Right hindlimb (tissue), 1 donor: ENCODE results near the gene C1RL.

Experiments used
- DNase-seq: peaks from one replicate; pipeline ENCODE4 v3.0.0-alpha.2; 2018

Gene C1RL

DNA sequence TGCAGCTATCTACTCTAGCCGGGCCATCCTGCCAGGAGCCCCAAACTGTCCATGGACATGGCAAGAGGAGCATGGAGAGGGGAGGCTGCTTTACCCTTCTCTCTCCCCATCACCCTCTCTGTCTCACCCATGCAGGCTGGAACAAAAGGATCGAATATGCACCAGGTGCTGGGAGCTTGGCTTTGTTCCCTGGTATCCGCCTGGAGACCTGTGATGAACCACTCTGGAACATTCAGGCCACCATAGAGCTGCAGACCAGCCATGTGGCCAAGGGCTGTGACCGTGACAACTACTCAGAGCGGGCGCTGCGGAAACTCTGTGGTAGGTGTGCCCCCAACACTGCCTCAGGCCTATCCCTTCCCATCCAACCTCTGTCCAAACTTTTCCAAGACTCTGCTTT lies 27.1 kb upstream of the C1RL start:
- DNase-seq, result no peak

DNA sequence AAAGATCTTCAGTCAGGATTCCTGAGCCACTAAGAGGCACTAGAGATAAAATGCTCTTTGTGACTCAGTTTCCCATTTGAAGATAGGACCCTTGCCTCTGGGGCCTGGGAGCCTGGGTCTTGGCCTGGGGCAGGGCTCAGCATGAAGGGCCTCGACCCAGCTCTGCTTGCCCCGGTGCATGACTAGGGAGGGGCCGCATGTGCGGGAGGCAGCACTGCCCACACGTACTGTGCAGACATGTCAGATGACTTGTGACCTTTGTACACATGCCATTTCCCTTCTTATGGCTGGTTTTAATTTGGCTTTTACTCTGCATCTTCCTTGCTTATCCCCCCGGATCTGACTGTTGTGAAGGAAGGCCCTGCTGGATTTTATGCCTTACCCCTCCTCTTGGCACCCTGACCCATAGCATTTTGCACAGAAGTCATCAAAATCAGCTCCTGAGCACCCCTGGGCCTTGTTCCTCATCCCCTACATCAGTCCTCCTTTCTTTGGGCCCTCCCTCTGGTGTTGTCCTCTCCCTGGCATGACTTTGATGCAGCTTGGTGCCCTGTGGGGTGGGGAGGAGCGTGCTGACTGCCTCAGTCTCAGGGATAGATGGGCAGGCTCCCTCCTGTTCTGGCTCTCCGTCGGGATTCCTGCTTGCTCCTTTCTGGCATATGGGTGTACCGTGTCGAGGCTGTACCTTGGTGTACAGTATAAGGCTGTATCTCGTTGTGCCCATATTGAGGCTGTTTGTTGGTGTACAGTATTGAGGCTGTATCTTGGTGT lies 25.6 kb upstream of the C1RL start:
- DNase-seq, result no peak

GRCh38 chr12:7131502-7131866 lies 22.5 kb upstream of the C1RL start:
- no peak for DNase-seq

DNA sequence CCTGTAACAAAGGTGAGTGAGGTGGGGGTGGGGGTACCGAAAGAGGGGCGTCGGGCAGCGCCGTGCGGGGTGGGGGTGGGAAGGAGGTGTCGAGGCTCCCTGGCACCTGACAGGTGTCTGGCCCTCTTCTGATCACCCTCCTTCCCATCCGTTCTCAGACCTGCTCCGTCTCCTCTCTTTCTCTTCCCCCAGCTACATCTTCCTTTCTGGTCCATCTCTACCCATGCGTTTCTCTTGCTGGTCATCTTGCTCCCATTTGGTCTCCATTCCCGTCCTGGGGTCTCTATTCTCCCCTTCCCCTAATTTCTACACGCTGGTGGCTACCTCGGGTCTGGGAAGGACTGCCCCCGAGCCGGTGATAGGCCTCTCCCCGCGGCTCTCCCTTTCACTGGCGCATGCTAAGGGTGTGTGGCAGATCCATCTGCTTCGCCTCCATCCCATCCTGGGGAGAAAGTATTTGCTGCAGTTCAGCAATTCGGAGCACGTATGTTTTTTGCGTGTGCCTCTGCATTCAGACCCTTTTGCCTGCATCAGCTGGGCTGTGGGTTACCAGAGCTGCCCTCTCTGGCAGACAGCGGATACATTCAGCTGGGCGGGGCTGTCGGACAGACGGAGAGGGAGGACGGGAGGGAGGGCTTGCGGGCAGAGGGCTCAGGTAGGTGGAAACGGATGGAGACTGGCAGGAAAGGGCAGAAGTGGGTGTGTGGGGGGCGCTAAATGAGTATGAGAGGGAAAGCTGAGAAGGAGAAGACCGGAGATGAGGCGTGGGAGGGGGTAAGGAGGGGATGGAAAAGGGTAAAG lies 21.9 kb upstream of the C1RL start:
- peak; percentile 63 for DNase-seq

GRCh38 chr12:7129872-7130691 lies 21.1 kb upstream of the C1RL start, which contains the start of gene CLSTN3:
CLSTN3 (plus strand) TSS chr12:7130371; CDS start chr12:7130649, 278 bp downstream.
- DNase-seq, result peak; percentile 93

GRCh38 chr12:7129287-7129871 lies 20.4 kb upstream of the C1RL start:
- DNase-seq, result no peak

DNA sequence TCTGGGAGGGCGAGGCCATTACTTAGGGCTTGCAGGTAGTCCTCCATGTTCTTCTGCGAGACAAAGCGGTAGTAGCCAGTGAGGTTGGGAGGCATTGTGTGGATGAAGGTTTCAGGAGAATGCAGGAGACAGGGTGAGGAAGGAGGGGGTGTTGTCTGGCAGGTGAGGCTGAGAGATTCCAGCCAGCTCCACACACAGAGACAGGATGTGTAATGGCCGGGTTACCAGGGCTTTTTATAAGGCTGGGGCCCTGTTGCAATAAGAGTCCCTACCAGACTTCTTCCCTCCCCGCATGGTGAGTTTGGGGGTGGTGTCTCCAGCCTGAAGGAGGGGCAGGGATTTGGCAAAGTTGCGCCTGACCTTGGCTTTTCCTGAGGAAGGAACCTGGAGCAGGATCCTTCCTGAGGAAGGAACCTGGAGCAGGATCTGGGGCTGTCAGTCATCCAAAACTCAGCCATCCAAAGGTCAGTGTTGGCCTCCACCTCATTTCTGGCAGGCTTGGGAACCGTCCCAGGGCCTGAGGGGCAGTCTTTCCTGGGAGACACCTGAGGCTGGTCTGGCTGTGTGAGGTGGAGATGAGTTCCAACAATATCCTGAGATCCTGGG lies 19.8 kb upstream of the C1RL start, which contains the start of gene RBP5:
Gene RBP5 (minus strand): TSS at position 209 of the 606 bp plus-strand sequence. CDS start 114 bp downstream, at position 95.
- no peak for DNase-seq

GRCh38 chr12:7127916-7128626 lies 19.1 kb upstream of the C1RL start:
- no peak for DNase-seq

- no peak for DNase-seq
Measured at GRCh38 chr12:7125632-7126227, 16.7 kb upstream of the C1RL start.

- DNase-seq, result no peak
Measured at GRCh38 chr12:7123806-7124522, 14.9 kb upstream of the C1RL start.

DNA sequence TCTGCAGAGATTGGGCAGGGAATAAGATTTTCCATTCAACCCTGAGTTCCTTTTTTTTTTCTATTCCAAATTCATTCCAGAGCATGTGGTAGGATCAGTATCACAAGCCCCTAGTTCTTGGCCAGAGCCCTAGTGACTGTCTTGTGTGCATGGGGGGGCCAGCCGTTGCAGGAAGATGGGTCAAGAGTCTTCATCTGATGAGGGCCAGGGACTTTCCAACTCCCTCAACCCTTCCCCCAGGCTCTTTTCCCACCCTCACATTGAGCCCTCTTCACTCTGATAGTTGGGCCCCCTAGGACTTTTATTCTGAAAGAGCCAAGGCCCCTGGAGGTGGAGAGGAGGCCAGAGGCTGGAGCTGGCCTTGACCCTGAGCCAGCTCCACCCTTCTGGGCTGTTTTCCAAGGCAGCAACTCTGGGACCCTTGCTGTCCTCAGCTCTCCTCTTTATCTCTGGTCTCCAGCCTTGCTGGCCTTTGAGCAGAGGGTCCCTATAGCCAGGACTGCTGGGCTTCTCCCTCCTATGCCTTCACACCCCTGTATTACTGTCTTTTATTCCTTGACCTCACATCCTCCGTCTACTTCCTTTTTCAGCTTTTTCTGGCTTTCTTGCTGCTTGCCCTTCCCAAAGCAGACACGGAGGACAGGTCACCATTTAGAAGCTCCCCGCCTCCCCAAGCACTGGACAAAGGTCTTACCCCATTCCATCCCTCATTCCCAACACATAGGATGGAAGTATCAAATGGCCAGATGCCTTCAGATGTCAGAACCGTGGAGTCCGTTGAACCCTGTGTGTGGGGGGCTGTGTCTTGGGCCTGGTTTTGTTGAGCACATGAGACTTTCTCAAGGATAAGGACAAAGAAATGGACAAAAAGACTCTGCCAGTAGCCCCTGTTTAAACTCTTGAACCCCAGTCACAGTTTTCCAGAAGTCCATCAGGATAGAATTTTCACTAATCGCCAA lies 14.1 kb upstream of the C1RL start:
- DNase-seq, result peak; percentile 61

GRCh38 chr12:7121324-7121723 lies 12.3 kb upstream of the C1RL start:
- DNase-seq, result no peak

DNA sequence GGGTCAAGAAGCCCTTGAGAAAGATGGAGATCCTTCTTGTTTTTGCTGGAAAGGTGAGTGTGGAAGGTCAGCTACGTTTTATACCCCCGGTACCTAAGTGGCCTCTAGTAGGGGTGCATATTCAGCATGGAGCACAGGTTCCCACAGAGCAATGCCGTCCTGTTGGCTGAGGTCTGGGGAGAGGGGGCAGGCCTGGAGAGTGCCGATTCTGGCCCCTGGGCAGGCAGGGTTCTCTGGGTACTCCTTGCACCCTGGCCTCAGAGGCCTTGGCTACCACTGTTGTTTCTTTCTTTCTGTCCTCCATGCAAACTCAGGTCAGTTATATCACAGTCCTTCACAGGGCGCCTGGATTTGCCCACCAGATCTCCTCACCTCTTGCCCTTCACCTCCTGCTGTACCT lies 11.2 kb upstream of the C1RL start:
- DNase-seq, result no peak

- peak; percentile 16 for DNase-seq
Measured at GRCh38 chr12:7118881-7119280, 9.9 kb upstream of the C1RL start.

GRCh38 chr12:7117670-7118069 lies 8.7 kb upstream of the C1RL start:
- no peak for DNase-seq

DNA sequence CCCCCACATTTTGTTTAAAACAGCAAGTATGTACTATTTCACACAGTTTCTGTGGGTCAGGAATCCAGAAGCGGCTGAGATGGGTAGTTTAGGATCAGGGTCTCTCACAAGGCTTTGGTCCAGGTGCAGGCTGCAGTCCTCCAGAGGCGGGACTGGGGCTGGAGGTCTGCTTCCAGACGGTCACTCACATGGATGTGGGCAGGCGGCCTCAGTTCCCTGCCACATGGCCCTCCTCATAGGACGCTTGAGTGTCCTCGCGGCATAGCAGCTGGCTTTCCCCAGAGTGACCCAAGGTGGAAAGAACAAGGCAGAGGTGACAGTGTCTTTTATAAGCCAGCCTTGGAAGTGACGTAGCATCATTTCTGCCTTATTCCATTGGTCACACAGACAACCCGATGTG lies 7.9 kb upstream of the C1RL start:
- no peak for DNase-seq

- DNase-seq, result no peak
Measured at GRCh38 chr12:7116196-7116595, 7.2 kb upstream of the C1RL start.

DNA sequence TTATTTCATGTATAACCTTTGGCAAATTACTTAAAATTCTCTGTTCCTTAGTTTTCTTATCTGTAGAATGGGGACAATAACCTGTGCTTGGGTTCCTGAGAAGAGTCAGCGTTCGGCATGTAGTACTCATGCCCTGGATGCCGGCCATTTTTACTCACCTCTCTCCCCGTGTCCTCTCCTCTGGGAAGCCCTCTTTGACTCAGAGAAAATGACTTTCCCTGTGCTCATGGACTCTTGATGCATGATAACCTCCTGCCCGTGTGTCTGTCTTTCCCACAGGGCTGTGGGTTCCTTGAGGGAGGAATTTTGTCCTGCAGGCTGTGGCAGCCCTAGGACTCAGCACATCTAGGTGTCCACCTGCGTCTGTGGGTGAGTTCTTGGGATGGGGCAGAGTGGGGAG lies 5.8 kb upstream of the C1RL start:
- DNase-seq, result no peak

GRCh38 chr12:7114008-7114407 lies 5.0 kb upstream of the C1RL start:
- DNase-seq, result peak; percentile 15
